ENCODE data around the gene CEP162.
"Not testable (repeated sequence)": the region's sequence is repeated elsewhere in the genome, so short reads cannot be mapped to it uniquely, and the experiment has no call there.

CEP162 gene

DNA sequence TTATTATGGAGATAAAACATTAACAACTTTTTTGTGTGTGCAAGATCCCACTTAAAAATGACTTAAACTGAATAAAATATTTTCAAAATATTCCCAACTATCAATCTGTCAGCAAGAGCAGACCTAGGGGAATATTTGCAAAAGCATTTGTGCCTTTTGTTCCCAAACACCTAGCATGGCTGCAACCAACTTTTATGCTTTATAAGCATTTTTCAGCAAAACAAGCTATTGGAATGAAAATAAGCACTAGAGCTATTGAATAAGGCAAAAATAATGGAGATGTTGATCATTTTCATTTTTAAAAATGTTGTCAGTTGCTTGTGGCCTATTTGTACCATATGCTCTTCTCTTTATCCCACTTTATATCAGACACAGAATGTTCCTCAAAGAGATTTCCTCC is 28.2 kb upstream of the CEP162 start:
- no peak for DNase-seq (ENCODE audit: low read depth)
- TF ChIP-seq, protein P1, sequence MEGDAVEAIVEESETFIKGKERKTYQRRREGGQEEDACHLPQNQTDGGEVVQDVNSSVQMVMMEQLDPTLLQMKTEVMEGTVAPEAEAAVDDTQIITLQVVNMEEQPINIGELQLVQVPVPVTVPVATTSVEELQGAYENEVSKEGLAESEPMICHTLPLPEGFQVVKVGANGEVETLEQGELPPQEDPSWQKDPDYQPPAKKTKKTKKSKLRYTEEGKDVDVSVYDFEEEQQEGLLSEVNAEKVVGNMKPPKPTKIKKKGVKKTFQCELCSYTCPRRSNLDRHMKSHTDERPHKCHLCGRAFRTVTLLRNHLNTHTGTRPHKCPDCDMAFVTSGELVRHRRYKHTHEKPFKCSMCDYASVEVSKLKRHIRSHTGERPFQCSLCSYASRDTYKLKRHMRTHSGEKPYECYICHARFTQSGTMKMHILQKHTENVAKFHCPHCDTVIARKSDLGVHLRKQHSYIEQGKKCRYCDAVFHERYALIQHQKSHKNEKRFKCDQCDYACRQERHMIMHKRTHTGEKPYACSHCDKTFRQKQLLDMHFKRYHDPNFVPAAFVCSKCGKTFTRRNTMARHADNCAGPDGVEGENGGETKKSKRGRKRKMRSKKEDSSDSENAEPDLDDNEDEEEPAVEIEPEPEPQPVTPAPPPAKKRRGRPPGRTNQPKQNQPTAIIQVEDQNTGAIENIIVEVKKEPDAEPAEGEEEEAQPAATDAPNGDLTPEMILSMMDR (conservative IDR thresholded peaks at IDR 0.05; ENCODE audit: low read depth, low read length): no peak
- no peak overlapping the region for H3K4me3 ChIP-seq (ENCODE audit: low read length)

DNA sequence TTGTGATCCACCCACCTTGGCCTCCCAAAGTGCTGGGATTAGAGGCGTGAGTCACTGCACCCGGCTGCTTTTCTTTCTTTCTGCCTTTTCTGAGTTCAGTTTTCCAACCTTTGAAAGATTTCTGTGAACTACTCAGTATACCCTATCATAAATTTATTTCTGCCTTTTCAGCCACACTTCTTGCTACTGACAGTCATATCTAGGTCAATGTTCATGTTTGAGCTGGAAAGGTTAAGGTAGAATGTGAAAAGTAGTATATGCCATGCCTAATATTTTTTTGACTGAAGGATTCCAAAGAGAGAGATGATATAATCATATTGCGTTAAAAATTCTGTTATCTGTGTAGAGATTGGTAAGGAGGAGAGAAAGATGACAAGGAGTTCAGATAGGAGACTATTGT is 25.9 kb upstream of the CEP162 start:
- H3K4me3 ChIP-seq (ENCODE audit: low read length): no peak overlapping the region
- TF ChIP-seq, protein P1 (conservative IDR thresholded peaks at IDR 0.05; ENCODE audit: low read depth, low read length): no peak
- no peak for DNase-seq (ENCODE audit: low read depth)

DNA sequence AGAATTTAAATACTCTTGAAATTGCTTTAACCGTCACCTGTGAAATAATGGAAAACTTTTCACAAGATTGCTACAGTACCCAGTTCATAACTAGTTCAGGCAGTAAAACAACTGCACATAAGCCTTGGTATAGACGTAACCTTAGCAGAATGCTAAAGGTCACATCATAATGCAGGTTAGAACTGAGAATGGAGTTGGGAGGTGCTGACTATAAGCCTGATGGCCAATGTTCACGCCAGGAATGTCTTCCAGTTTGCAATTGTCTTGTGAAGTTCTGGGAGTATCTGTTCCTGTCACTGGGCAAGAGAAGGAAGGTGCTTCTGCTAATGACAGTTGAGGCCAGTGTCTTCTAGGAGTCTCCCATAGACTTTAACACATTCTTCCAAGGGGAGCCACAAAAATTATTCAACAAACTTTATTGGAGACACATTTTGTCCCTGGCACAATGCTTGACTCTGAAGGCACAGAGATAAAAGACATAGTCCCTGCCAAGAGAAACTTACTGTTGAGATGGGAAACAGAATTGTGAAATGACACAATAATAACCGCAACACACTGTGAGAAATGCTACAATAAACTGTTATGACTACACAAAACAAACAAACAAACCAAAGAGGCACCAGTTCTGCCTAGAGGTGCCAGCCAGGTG is 24.6 kb upstream of the CEP162 start:
- TF ChIP-seq, protein P1 (conservative IDR thresholded peaks at IDR 0.05; ENCODE audit: low read depth, low read length): no peak
- DNase-seq (ENCODE audit: low read depth): no peak
- no peak overlapping the region for H3K4me3 ChIP-seq (ENCODE audit: low read length)

DNA sequence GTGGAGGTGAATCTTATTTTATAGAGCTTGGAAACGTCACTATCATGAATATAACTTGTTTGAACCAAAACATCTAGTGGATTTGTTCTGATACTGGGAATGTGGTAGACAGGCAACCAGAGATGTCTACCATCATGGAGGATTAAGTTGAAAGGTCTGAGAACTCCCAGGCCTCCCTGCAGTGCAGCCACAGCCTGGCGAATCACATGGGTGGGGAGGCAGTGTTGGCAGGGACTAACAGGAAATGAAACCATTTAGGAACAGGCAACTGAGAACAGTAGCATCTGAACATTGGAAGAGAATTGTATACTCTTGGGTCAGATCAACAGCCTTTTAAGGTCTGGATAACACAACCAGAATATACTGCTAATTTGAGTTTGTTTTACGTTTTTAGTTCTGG is 22.3 kb upstream of the CEP162 start:
- no peak overlapping the region for H3K4me3 ChIP-seq (ENCODE audit: low read length)
- DNase-seq (ENCODE audit: low read depth): no peak
- TF ChIP-seq, protein P1 (conservative IDR thresholded peaks at IDR 0.05; ENCODE audit: low read depth, low read length): no peak

DNA sequence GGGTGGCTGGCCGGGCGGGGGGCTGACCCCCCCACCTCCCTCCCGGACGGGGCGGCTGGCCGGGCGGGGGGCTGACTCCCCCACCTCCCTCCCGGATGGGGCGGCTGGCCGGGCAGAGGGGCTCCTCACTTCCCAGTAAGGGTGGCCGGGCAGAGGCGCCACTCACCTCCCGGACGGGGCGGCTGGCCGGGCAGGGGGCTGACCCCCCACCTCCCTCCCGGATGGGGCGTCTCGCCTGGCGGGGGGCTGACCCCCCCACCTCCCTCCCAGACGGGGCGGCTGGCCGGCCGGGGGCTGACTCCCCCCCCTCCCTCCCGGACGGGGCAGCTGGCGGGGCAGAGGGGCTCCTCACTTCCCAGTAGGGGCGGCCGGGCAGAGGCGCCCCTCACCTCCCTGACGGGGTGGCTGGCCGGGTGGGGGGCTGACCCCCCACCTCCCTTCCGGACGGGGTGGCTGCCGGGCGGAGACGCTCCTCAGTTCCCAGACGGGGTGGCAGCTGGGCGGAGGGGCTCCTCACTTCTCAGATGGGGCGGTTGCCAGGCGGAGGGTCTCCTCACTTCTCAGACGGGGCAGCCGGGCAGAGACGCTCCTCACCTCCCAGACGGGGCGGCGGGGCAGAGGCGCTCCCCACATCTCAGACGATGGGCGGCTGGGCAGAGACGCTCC is 17.1 kb upstream of the CEP162 start:
- not testable (repeated sequence) for H3K4me3 ChIP-seq (ENCODE audit: low read length); DNase-seq (ENCODE audit: low read depth)

DNA sequence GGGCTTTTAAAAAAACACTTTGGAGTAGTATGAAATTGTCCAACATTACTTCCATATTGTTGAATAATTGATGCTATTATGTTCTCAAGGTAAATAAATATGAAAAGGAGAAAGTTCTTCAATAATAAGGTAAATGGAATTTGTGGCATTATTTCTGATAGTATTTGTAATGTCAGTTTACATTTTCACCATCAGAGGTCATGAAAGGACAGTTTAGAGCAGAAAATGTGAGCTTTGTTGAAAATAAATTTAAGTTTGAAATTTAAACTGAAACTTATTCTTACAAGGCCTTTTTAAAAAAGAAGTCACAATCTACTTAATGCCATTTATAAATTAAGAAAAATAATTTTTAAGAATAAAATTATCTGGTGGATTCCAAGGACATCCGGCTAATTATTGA is 15.8 kb upstream of the CEP162 start:
- no peak for DNase-seq (ENCODE audit: low read depth)
- no peak overlapping the region for H3K4me3 ChIP-seq (ENCODE audit: low read length)
- TF ChIP-seq, protein P1 (conservative IDR thresholded peaks at IDR 0.05; ENCODE audit: low read depth, low read length): no peak

DNA sequence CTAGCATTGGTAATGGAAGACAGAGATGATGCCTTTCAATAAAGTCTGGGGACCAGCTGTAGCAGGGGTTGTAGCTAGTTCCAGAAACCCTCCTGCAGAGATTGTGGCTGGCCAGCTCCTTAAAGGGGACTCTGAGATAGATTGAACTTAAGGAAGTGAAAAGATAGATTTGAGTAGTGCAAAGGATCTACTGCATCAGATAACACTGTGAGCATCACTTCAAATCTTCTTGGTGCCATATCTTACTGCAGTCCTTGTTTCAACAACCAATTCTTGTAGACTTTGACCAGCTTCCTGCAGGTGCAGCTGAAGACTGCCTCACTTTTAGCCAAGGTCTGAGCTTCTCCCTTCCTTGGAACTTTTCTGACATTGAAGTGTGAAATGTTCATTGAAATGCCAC is 14.8 kb upstream of the CEP162 start:
- DNase-seq (ENCODE audit: low read depth): no peak
- no peak overlapping the region for H3K4me3 ChIP-seq (ENCODE audit: low read length)
- TF ChIP-seq, protein P1 (conservative IDR thresholded peaks at IDR 0.05; ENCODE audit: low read depth, low read length): no peak

All from retinal pigment epithelial cell (primary cell).